ENCODE data around the gene LSM14B. TPM values are rescaled to one million over a fixed set of nuclear protein-coding genes. Genes with fewer than 3 reads are reported as not detected.
"Not testable (repeated sequence)": the region's sequence is repeated elsewhere in the genome, so short reads cannot be mapped to it uniquely, and the experiment has no call there.

The LSM14B gene
- total RNA-seq, 2 experiments from 2014 or later, result 42.4 to 42.8 TPM

GRCh38 chr20:62143081-62143956 is 21.0 kb downstream of the LSM14B start, which contains the start of the genes PSMA7 and SS18L1:
Gene PSMA7 (minus strand): TSS chr20:62143394. CDS start chr20:62143303, 91 bp downstream.
Gene SS18L1 (plus strand): TSS chr20:62143769. CDS start chr20:62143821, 52 bp downstream.
- H3K9me3 Mint-ChIP-seq (ENCODE audit: insufficient read depth), result no peaks in the 10 kb centered on the region
- peak; percentile 87 for DNase-seq
- H3K27me3 Mint-ChIP-seq (ENCODE audit: low read depth), result no peaks in the 10 kb centered on the region
- peak within 1 kb of the TSS; percentile 87 for H3K4me3 Mint-ChIP-seq
- ChIA-PET CTCF (interaction anchor here (1.0 to 1.7 kb wide), 2 partner anchors 16 to 132 kb away, joined by 3 to 6 read pairs; no protein-coding TSS in a partner anchor), POLR2A (interaction anchor here (1.0 to 4.3 kb wide), 7 partner anchors 9 to 243 kb away, joined by 3 to 21 read pairs (median 7); partner anchors contain the start of genes LSM14B, MTG2 and TAF4)
- peaks cover 42% of the 10 kb centered on the region for H3K4me1 Mint-ChIP-seq (ENCODE audit: low read depth)
- H3K36me3 Mint-ChIP-seq (ENCODE audit: low read depth), result peaks cover 48% of the 10 kb centered on the region
- ATAC-seq, result peak; percentile 87
- peak within 1 kb of the TSS; percentile 92 for H3K27ac Mint-ChIP-seq

- Mint-ChIP-seq H3K36me3 (ENCODE audit: low read depth) (peaks cover 41% of the 10 kb centered on the region), H3K9me3 (ENCODE audit: insufficient read depth) (no peaks in the 10 kb centered on the region), H3K4me1 (ENCODE audit: low read depth) (peaks cover 42% of the 10 kb centered on the region), H3K27ac (peak overlapping the region; percentile 81), H3K27me3 (ENCODE audit: low read depth) (no peaks in the 10 kb centered on the region), H3K4me3 (peak overlapping the region; percentile 80)
- DNase-seq, result peak; percentile 54
- peak; percentile 12 for ATAC-seq
- ChIA-PET CTCF (interaction anchor here (1.1 to 1.7 kb wide), 2 partner anchors 12 to 133 kb away, joined by 4 to 6 read pairs; no protein-coding TSS in a partner anchor), POLR2A (interaction anchor here (1.1 to 4.3 kb wide), 4 partner anchors 22 to 242 kb away, joined by 3 to 21 read pairs (median 7); partner anchors contain the start of genes LSM14B, MTG2 and TAF4)
Measured at GRCh38 chr20:62143957-62144825, 21.9 kb downstream of the LSM14B start.

DNA sequence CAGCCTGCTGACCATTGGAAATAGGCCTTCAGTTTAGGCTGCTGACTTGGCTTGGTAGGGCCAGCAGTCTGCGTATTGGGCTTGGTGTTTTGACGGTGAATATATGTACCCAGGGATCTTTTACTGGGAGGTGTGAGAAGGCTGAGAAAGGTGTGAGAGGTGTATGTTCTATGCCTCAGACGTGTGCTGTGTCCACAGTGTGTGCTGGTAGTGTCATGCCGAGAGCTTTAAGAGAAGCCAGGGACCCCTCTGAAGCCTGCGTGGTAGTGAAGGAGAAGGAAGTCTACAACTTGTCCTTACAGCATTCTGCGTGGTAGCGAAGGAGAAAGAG is 23.4 kb downstream of the LSM14B start:
- Mint-ChIP-seq H3K27ac (no peak overlapping the region), H3K4me1 (ENCODE audit: low read depth) (peaks cover 34% of the 10 kb centered on the region), H3K27me3 (ENCODE audit: low read depth) (no peaks in the 10 kb centered on the region), H3K9me3 (ENCODE audit: insufficient read depth) (no peaks in the 10 kb centered on the region), H3K36me3 (ENCODE audit: low read depth) (peaks cover 26% of the 10 kb centered on the region), H3K4me3 (no peak overlapping the region)
- ATAC-seq (no peak), DNase-seq (no peak)
- ChIA-PET CTCF (interaction anchor here (1.1 kb wide), 1 partner anchor 10 kb away, joined by 7 read pairs; no protein-coding TSS in a partner anchor), POLR2A (no interaction called here)

DNA sequence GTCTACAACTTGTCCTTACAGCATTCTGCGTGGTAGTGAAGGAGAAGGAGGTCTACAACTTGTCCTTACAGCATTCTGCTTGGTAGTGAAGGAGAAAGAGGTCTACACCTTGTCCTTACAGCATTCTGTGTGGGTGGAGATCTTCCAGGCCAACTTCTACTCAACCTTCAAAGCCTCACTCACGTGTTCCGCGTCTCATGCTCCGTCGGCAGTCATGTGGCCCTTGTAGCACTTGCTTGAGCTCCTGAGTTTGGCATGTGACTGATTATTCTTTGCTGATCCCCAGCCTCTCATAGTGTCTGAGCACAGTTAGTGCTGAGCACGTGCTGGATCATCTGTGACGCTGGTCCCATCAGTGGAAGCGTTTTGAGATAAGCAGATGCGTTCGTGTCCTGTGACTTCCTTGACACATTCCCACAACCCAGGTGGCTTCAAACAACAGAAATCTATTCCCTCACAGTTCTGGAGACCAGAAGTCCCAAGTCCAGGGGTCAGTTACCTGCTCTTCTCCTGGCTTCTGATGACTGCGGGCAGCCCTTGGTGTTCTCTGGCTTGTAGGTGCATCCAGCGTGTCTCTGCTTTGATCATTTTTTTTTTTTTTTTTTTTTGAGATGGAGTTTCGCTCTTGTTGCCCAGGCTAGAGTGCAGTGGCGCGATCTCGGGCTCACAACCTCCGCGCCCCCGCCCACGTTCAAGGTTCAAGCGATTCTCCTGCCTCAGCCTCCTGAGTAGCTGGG is 23.9 kb downstream of the LSM14B start:
- Mint-ChIP-seq H3K4me1 (ENCODE audit: low read depth) (peaks cover 28% of the 10 kb centered on the region), H3K4me3 (no peak overlapping the region), H3K9me3 (ENCODE audit: insufficient read depth) (no peaks in the 10 kb centered on the region), H3K27me3 (ENCODE audit: low read depth) (no peaks in the 10 kb centered on the region), H3K27ac (no peak overlapping the region), H3K36me3 (ENCODE audit: low read depth) (peaks cover 23% of the 10 kb centered on the region)
- POLR2A ChIA-PET, result no interaction called here
- CTCF ChIA-PET, result interaction anchor here (1.1 kb wide), 1 partner anchor 10 kb away, joined by 7 read pairs; no protein-coding TSS in a partner anchor
- DNase-seq (no peak), ATAC-seq (no peak)

DNA sequence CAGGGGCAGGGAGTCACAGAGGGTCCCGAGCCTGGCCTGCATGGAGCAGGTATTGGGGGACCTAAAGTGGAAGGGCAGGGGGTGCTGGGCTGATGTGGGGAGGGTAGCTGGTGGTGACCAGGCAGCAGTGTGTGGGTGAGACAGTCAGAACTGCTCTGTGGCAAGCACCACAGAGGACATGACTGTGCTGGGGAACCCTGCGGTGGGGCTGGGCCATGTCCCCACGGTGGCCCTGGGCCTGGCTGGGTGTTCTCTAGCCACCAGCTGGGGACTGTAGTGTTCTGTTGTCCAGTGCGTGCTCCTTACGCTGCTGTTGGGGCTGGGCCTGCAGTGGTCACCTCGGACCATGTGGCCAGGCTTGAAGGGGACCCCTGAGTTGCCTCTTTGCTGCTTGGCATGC is 24.9 kb downstream of the LSM14B start:
- Mint-ChIP-seq H3K4me1 (ENCODE audit: low read depth) (peaks cover 19% of the 10 kb centered on the region), H3K27ac (no peak overlapping the region), H3K36me3 (ENCODE audit: low read depth) (peaks cover 17% of the 10 kb centered on the region), H3K9me3 (ENCODE audit: insufficient read depth) (no peaks in the 10 kb centered on the region), H3K27me3 (ENCODE audit: low read depth) (no peaks in the 10 kb centered on the region), H3K4me3 (no peak overlapping the region)
- ChIA-PET CTCF (no interaction called here), POLR2A (no interaction called here)
- no peak for DNase-seq
- ATAC-seq, result no peak

- no peak for ATAC-seq
- Mint-ChIP-seq H3K9me3 (ENCODE audit: insufficient read depth) (no peaks in the 10 kb centered on the region), H3K4me3 (no peak overlapping the region), H3K27ac (peak overlapping the region; percentile 30), H3K36me3 (ENCODE audit: low read depth) (peaks cover 18% of the 10 kb centered on the region), H3K27me3 (ENCODE audit: low read depth) (no peaks in the 10 kb centered on the region), H3K4me1 (ENCODE audit: low read depth) (peaks cover 18% of the 10 kb centered on the region)
- CTCF ChIA-PET, result no interaction called here
- no peak for DNase-seq
- POLR2A ChIA-PET, result no interaction called here
Measured at GRCh38 chr20:62147528-62147927, 25.3 kb downstream of the LSM14B start.

GRCh38 chr20:62148383-62148782 is 26.1 kb downstream of the LSM14B start:
- H3K36me3 Mint-ChIP-seq (ENCODE audit: low read depth), result peaks cover 26% of the 10 kb centered on the region
- DNase-seq; H3K9me3 Mint-ChIP-seq (ENCODE audit: insufficient read depth); H3K27me3 Mint-ChIP-seq (ENCODE audit: low read depth); H3K4me3 Mint-ChIP-seq; POLR2A ChIA-PET; H3K27ac Mint-ChIP-seq; CTCF ChIA-PET; ATAC-seq: not testable (repeated sequence)
- H3K4me1 Mint-ChIP-seq (ENCODE audit: low read depth), result peaks cover 18% of the 10 kb centered on the region

DNA sequence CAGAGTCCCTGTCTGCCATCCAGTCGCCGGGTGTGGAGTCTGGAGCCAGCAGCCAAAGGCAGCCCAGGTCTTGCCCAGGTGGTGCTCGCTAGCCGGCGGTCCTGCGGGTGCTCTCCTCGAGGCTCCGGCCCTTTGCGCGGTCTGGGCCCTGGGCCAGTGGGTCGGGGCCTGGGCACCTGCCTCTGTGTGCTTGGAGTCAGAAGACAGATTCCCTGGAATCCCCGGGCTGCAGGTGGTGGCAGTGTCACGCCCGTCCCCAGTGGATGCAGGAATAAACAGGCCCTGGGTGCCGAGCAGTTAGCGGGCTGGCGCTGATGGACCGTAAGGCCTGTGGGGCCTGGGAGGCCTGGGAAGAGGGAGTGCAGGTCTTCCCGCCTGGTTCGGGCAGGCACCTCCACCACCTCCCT is 26.6 kb downstream of the LSM14B start:
- POLR2A ChIA-PET, result no interaction called here
- DNase-seq (no peak), ATAC-seq (no peak)
- peaks cover 3% of the 10 kb centered on the region for H3K9me3 Mint-ChIP-seq (ENCODE audit: insufficient read depth)
- H3K4me3 Mint-ChIP-seq, result no peak overlapping the region
- peaks cover 18% of the 10 kb centered on the region for H3K4me1 Mint-ChIP-seq (ENCODE audit: low read depth)
- no peak overlapping the region for H3K27ac Mint-ChIP-seq
- H3K27me3 Mint-ChIP-seq (ENCODE audit: low read depth), result no peaks in the 10 kb centered on the region
- peaks cover 31% of the 10 kb centered on the region for H3K36me3 Mint-ChIP-seq (ENCODE audit: low read depth)
- CTCF ChIA-PET, result no interaction called here

GRCh38 chr20:62149532-62150309 is 27.4 kb downstream of the LSM14B start:
- H3K36me3 Mint-ChIP-seq (ENCODE audit: low read depth), result peaks cover 35% of the 10 kb centered on the region
- POLR2A ChIA-PET, result no interaction called here
- H3K4me3 Mint-ChIP-seq, result no peak overlapping the region
- H3K27ac Mint-ChIP-seq, result no peak overlapping the region
- H3K9me3 Mint-ChIP-seq (ENCODE audit: insufficient read depth), result peaks cover 3% of the 10 kb centered on the region
- H3K4me1 Mint-ChIP-seq (ENCODE audit: low read depth), result peaks cover 14% of the 10 kb centered on the region
- CTCF ChIA-PET, result no interaction called here
- DNase-seq (no peak), ATAC-seq (no peak)
- no peaks in the 10 kb centered on the region for H3K27me3 Mint-ChIP-seq (ENCODE audit: low read depth)

DNA sequence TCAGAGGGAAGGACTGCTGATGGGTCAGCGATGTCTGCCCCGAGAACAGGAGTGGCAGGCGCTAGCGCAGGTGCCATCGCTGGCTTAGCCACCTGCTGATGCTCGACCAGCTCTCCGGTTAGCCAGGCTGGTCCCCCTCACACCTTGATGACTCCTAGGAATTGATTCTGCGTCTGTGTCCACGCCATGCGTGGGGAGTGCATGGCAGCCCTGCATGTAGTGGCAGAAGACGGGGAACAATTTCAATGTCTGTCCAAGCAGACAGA is 28.0 kb downstream of the LSM14B start:
- ATAC-seq (no peak), DNase-seq (no peak)
- H3K27ac Mint-ChIP-seq, result no peak overlapping the region
- no peak overlapping the region for H3K4me3 Mint-ChIP-seq
- H3K4me1 Mint-ChIP-seq (ENCODE audit: low read depth), result peaks cover 8% of the 10 kb centered on the region
- ChIA-PET POLR2A (no interaction called here), CTCF (no interaction called here)
- H3K27me3 Mint-ChIP-seq (ENCODE audit: low read depth), result no peaks in the 10 kb centered on the region
- peaks cover 3% of the 10 kb centered on the region for H3K9me3 Mint-ChIP-seq (ENCODE audit: insufficient read depth)
- peaks cover 35% of the 10 kb centered on the region for H3K36me3 Mint-ChIP-seq (ENCODE audit: low read depth)

GRCh38 chr20:62151225-62151624 is 28.9 kb downstream of the LSM14B start:
- POLR2A ChIA-PET, result no interaction called here

More at GRCh38 chr20:62151225-62151624, 28.9 kb downstream of the LSM14B start:
- Mint-ChIP-seq H3K27ac (no peak overlapping the region), H3K27me3 (ENCODE audit: low read depth) (no peaks in the 10 kb centered on the region), H3K9me3 (ENCODE audit: insufficient read depth) (peaks cover 3% of the 10 kb centered on the region), H3K4me1 (ENCODE audit: low read depth) (peaks cover 3% of the 10 kb centered on the region), H3K4me3 (no peak overlapping the region), H3K36me3 (ENCODE audit: low read depth) (peaks cover 34% of the 10 kb centered on the region)
- CTCF ChIA-PET, result no interaction called here
- ATAC-seq (no peak), DNase-seq (no peak)

Measured in activated CD8-positive, alpha-beta T cell treated with anti-CD3 and anti-CD28 coated beads, Interleukin-2, amount 10 ng/mL, durations not matched to agents 7 days and 5 days (primary cell).